HG02884 (cell line): ENCODE measurements around the gene PGAP3.

Experiments
- ATAC-seq: cut with Tn5 transposase; IDR thresholded peaks from one replicate; pipeline ENCODE4 v1.9.1; 2021; ENCODE audit warnings: mild to moderate bottlenecking, moderate library complexity; ENCODE audit not compliant: unreplicated experiment

Gene PGAP3

DNA sequence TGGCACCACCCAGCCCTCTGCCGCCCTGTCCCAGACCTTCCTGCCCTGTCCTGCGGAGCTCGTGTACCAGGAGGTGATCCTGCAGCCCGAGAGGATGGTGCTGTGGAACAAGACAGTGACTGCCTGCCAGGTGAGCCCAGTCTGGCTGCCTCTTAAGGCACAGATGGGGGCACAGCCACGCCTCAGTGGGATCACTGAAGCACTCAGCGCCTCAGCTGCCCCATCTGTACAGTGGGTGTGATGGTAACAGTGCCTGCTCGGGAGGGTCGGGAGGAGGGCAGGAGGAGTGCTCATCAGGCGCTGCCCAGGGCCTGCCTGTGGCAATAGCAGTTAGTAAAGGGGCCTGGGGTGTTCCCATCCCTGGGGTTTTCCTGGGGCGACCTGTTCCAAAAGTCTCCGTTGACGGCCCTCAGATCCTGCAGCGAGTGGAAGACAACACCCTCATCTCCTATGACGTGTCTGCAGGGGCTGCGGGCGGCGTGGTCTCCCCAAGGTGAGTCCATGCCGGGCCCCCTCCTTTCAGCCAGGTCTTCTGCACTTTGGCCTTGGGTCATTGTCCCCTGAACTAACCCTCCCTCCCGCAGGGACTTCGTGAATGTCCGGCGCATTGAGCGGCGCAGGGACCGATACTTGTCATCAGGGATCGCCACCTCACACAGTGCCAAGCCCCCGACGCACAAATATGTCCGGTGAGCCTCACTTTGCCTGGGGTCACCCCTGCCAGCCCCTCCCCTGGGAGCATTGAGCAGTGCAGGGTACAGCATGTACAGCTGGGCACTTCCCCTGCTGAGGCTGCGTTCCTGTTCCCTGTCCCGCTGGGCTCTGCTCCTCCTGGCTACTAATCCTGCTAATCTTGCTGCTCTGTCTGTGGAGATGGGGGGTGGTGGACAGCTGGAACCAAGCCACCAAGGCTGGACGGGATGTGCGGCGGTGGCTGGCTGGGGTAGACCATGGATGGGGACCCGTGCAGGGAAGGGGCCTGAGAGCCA, 27.2 kb downstream of the PGAP3 start:
- ATAC-seq: no peak

DNA sequence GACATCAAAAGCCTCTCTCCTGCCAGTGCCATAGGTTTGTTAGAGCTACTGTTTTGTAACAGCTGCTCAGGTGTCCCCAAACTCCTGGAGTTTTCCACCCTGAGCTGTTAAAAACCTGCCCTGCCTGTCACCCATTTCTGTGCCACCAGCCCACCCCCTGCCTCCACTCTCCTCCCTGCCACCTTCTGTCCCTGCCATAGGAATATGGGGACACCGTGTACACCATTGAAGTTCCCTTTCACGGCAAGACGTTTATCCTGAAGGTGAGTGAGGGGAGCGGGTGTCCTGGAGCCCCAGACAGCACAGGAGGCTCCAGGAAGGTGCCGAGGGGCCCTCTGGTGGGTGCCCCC, 27.9 kb downstream of the PGAP3 start:
- no peak for ATAC-seq

DNA sequence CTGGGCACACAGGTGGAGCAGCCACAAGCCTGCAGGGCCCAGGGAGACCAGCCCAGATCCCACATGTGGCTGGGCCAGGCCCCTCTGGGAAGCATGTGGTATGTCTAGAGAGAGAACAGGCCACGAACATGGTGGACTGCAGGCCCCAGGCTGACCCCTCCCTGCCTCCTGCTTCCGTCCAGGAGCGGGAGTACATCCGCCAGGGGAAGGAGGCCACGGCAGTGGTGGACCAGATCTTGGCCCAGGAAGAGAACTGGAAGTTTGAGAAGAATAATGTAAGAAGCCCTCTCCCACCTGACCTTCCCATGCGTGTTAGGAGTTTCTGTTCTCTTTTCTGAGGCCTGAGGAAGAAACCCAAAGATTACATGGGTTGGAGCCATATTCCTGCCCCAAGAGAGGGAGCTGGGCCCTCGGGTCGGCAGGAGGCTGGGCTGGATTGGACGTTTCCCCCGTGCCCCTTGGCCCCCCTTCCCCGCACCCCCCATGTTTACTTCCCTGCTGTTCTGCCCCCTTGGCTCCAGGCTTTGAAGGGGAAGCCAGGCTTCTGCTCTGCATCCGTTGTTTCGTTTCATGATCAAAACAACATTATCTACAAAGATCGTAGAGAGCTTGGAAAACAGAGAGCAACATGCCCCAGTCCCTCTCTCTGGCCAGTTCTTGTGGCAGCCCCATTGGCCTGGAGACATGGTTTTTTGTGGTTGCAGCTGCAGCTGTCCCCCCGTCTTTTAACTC, 28.4 kb downstream of the PGAP3 start:
- ATAC-seq: no peak

DNA sequence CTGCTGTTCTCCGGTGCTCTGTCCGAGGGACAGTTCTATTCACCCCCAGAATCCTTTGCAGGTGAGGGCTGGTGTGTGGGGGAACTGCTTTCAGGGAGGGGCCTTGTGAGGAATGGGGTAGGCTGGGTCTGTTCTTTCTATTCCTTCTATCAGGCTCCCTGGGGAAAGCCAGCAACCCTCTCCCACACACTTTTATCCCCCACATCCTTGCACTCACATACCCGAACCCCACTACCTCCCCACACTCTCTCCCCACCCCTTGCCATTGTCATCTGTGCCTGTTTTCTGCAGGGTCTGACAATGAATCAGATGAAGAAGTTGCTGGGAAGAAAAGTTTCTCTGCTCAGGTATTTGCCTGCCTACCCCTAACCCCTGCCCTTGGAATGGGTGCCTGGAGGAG, 29.1 kb downstream of the PGAP3 start:
- no peak for ATAC-seq

DNA sequence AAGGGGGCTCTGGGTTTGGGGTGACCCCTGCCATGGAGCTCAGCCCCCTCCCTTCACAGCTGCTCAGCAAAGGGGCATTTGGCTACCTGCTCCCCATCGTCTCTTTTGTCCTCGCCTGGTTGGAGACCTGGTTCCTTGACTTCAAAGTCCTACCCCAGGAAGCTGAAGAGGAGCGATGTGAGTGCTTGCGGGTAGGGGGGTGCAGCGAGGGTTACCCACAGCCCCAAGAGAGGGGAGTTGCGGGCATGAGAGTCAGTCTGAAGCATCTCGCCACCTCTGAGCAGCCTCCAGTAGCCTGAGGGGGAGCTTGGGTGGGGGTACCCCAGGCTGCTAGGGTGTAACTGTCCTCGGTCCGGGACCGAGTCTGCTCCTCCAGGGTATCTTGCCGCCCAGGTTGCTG, 29.5 kb downstream of the PGAP3 start:
- ATAC-seq: no peak

DNA sequence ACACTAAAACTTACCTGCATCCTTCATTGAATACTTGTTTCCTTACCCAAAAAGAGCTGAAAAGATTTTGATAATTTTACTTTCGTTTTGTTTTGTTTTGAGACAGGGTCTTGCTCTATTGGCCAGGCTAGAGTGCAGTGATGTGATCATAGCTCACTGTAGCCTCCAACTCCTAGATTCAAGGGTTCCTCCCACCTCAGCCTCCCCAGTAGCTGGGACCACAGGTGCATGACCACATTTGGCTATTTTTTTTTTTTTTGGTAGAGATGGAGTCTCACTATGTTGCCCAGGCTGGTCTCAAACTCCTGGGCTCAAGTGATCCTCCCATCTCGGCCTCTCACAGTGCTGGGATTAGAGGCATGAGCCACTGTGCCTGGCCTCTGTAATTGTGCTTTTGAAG, 32.8 kb downstream of the PGAP3 start:
- ATAC-seq: no peak

DNA sequence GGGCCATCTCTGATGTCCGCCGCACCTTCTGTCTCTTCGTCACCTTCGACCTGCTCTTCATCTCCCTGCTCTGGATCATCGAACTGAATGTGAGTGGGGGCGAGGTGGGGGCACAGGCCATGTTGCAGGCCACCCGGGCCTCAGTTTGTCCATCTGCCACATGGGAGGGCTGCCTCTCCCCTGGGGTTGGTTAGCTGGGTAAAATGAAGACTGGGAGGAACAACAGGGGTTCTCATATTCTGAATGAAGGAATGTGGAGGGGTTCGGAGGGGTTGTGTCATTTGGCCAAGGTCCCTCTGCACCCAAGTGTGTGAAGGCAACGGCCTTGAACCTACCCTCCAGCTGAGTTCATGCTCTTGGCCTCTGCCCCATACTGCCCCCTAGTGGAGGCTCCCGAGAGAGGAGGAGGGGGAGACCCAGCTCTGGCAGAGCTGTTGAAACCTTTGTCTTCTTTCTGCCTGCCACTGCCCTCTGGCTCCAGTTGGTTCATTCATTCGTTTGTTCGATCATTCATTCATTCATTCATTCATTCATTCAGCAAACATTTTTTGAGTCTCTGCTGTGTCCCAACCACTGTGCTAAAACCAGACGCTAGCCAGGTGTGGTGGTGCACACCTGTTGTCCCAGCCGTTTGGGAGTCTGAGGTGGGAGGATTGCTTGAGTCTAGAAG, 34.1 kb downstream of the PGAP3 start:
- no peak for ATAC-seq

DNA sequence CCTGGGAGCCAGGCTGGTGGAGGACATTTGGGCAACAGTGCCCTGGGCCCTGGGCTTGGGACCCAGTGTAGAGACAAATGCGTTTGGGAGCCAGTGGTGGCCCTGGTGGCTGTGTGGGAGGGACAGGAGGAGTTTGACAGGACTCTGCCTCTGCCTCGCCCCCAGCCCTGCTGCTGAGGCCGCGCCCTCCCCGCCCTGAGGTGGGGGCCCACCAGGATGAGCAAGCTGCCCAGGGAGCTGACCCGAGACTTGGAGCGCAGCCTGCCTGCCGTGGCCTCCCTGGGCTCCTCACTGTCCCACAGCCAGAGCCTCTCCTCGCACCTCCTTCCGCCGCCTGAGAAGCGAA, 34.6 kb downstream of the PGAP3 start:
- no peak for ATAC-seq

DNA sequence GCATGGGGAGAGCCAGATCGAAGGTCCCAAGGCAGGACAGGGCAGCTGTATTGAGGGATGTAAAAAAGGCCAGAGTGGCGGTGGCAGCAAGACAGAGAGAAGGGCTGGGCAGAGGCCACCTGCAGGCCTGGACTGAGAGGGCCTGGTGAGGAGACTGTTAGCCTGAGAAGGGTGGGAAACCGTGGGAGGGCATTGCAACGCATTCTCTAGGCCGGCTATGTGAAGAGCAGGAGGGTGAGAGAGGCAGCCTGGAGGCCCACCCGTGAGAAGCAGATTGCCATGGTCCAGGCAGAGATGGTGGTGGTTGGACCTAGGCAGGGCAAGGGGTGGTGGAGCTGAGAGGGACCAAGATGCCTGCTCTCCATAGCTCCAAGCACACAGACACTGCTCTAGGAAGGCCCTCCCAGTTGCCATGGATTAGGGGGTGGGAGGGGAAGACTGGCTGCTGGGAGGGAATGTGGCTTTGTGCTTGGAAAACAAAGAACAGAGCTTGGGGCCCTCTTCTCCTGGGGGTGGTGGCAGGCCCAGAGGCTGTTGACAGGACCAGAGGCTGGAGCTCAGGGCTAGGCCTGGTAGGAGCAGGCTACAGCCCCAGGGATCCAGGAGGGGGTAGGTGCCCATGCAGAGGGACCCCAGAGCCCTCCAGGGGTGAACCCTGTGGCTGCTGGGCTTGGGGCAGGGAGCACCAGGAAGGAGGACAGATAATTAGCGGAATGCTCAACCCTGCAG, 35.1 kb downstream of the PGAP3 start:
- no peak for ATAC-seq

DNA sequence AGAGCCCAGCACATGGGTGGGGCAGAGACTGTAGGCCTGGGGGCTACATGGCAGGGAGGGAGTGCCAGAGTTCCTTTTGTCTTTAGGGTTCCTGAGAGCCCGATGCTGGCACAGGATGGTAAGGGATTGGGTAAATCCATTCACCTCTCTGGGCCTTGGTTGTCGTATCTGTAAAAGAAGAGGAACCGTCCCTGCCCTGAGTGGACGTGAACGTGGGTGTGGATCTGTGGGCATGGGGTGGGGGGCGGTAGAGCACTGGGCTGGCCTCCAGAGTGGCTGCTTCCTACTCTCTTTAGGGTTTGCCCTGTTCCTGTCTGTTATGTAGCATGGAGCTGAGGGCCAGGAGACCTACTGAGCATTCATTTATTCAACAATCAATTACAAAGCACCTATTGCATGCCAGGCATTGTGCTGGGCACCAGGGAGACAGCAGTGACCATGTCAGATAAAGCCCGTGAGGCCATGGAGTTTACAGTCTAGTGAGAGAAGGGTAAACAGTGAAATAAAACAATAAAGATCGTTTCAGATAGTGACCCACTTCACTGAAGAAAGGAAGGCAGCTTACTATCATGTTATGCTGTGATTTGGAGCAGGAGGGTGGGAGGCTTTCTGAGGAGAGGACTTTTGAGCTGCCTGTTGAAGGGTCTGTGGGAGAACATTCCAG, 35.8 kb downstream of the PGAP3 start:
- no peak for ATAC-seq

DNA sequence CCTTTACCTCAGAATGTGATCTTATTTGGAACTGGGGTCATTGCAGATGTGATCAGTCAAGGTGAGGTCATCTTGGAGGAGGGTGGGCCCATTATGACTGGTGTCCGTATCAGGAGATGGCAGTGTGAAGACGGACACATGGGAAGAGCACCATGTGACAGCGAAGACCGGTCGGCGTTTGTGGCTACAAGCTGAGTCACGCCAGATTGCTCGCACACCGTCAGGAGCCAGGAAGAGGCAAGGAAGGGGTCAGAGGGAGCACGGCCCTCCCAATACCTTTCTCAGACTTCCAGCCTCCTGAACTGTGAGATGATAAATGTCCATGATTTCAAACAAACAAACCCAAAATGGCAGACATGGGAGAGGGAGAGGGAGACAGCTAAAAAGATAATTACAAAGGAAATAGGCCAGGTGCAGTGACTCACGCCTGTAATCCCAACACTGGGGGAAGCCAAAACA, 37.7 kb downstream of the PGAP3 start:
- ATAC-seq: no peak

DNA sequence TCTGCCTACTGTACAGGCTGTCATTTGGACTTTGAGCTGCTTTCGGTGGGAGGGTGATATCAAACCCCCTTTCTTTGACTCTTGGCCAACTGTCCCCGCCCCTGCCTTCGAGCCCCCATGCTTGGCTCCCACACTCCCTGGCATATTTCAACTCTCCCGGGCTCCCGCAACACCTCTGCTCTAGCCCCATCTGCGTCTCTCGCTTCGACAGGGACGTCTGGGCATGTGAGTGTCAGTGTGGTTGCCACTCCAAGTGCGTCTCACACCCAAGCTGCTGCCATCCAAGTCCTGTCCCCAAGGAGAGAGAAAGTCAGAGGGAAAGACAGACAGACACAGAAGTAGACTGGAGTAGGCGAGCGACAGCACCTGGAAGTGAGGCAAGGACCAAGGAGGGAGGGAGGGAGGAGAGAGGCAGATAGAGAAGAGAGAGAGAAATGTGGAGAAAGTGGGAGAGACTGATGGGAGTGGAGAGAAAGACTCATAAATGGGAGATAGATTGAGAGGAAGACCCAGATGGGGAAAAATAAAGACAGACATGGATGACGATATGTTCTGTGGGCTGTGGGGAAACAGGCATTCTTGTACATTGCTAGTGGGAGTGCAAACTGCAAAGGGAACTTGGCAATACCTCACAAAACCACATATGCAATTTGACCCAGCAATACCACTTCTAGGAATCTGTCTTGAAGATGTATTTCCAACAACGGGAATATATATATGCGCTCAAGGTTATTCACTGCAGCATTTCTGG, 39.1 kb downstream of the PGAP3 start:
- no peak for ATAC-seq

DNA sequence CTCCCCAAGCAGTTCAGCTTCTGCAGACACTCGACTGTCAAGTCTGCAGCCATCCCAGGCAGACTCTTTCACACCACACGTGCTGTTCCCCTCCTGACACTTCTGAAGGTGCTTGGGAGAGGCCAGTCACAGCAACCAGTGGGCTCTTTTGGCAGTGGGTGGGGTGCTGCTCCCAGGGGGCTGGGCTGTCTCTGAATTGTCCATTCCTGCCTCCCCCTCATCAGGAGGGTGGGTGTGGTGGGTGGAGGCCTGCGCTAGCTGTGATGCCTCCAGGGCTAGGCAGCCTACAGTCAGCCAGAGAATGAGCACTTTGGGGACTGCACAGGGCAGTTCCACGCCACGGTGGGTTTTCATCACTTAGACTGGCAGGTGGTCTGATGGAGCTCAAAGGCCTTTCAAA, 40.6 kb downstream of the PGAP3 start:
- ATAC-seq: no peak

DNA sequence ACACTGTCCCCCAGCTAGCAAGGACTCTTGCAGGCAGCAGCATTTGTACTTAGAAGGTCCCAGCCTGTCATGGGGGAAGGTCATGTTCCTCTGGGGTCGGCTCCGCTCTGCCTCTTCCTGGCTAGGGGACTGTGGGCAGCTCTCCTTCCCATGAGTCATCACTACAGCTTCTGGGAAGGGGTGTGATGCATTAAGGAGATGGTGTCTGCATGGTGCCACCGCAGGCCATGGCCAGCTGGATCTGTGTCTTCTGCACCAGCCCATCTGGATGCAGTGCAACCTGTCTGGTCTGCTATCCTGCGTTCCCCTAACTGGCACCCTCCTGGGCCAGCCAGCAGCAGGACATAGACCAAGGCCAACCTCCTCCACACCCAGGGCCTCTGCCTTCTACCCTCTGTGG, 44.6 kb downstream of the PGAP3 start:
- ATAC-seq: no peak

DNA sequence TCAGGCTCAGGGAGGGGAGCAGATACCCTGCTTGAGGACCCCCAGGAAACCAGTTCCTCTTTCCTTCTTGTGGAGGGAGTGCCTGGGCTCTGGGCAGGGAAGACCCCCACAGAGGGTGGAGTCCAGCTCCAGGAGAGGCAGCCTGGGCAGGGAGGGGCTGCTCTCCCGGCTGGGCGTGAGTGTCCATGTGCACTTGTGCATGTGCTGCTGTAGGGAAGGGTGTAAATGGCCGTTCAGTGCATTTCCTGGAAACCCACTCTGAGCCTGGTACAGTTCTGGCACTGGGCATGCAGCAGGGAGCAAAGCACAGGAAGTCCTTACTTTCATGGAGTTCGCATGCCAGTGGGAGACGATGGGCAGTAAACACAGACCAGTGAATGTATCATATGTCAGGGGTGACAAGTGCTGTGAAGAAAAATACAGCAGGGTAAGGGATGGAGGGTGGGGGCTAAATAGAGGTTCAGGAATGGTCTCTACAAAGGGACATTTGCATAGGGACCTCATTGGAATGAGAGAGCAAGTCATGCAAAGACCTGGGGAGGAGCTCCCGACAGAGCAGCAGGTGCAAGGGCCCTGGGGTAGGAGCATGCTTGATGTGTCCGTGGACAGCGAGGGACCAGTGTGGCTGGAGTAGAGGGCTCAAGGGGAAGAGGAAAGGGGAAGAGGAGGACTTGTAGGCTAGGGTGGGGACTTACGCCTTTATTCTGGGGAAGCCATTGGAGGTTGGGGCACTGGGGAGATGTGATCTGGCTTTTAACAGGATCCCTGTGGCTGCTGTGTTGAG, 45.4 kb downstream of the PGAP3 start:
- no peak for ATAC-seq

DNA sequence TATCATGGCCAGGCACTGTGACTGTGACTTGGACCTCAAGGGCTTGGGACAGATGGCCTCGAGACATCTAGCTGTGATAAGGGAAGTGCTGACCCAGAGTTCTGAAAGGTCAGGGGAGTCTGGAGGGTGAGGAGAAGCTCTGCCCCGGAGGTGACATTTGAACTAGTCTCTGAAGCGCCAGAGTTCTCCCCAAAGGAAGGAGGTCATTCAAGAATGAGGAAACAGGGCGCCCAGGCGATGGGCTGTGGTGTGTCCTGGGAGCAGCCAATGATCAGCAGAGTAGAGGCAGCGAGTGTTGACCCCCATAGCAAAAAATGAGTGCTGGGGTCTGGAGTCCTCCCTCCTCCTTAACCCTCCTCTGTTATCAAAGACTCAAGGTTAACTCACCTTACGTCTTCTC, 46.0 kb downstream of the PGAP3 start:
- ATAC-seq: no peak

DNA sequence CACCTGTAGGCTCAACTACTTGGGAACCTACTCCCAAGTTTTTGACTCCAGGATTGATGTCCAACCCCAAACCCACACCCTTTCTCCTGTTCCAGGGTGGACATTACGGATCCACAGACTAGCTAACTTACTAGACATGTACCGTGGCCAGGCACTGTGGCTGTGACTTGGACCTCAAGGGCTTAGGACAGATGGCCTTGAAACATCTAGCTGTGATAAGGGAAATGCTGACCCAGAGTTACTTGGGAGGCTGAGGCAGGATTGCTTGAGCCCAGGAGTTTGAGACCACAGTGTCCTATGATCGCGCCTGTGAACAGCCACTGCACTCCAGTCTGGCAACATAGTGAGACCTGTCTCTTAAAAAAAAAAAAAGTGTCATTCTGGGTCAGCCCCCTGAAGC, 46.8 kb downstream of the PGAP3 start:
- no peak for ATAC-seq

DNA sequence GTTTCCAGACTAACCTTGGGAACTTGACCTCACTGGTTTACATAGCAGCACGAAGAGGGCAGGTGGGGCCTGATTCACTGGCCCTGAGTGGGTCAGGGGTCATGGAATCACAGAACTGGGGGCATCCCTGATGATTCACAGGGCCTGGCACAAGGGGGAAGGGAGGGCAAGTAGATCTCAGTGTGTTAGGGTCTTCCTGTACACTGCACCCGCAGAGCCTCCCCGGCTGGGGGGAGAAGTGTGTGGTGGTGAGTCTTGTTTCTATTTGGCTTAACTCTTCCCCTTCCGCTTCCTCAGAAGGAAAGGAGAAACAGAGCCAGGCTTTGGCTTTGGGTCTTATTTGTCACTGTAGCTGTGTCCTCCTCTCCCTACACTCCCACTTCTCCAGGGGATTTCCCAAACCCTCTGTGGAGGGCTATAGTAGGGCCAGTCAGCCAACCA, 47.2 kb downstream of the PGAP3 start:
- no peak for ATAC-seq
